Globus pallidus (tissue), 1 donor: ENCODE measurements around the gene OCLN.
"Not testable (repeated sequence)": the region's sequence is repeated elsewhere in the genome, so short reads cannot be mapped to it uniquely, and the experiment has no call there.

Experiments
- DNase-seq: peaks from one replicate; pipeline ENCODE4 v3.0.0-alpha.2; 2015; ENCODE audit warnings: low spot score

Gene OCLN, protein sequence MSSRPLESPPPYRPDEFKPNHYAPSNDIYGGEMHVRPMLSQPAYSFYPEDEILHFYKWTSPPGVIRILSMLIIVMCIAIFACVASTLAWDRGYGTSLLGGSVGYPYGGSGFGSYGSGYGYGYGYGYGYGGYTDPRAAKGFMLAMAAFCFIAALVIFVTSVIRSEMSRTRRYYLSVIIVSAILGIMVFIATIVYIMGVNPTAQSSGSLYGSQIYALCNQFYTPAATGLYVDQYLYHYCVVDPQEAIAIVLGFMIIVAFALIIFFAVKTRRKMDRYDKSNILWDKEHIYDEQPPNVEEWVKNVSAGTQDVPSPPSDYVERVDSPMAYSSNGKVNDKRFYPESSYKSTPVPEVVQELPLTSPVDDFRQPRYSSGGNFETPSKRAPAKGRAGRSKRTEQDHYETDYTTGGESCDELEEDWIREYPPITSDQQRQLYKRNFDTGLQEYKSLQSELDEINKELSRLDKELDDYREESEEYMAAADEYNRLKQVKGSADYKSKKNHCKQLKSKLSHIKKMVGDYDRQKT

DNA sequence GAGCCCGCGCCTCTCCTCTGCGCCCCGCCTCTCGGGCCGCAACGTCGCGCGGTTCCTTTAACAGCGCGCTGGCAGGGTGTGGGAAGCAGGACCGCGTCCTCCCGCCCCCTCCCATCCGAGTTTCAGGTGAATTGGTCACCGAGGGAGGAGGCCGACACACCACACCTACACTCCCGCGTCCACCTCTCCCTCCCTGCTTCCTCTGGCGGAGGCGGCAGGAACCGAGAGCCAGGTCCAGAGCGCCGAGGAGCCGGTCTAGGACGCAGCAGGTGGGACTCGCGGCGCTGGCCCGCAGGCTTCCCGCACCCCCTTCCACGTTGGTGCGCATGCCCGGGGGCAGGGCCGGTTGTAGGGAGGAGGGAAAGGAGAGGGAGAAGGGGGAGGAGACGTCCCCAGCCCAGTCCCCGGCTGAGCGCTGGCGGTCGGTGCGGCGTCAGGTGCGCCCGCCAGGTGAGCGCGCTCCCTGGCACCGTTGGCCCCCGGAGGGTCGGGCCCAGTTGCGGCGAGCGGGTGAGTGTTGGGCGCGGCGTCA is at the start of gene OCLN:
Gene OCLN, plus strand, starts transcription at position 400 of the 532 bp plus-strand sequence. CDS start 11,455 bp downstream, outside the sequence.
- DNase-seq, result no peak

DNA sequence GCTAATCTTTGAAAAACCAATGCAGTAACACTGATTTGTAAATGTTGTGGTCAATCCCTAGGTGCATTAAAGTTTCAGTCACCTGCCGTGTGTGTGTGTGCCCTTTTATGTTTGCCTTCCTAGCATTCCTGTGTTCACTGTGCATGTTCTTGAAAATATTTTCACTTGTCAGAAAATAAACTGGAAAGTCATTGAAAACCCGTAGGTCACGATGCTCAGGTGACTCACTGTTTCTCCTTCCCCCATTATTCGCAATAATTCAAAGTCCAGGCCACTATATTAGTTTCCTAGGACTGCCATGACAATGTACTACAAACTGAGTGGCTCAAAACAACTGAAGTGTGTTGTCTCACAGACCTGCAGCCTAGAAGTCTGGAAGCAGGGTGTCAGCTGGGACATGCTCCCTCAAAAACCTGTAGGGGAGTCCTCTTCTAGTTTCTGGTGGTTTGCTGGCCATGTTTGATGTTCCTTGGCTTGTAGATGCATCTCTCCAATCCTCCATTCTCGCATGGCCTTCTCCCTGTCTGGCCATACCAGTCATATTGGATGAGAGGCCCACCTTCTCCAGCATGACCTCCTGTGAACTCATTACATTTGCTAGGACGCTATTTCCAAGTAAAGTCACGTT is 48.3 kb upstream of the OCLN start:
- DNase-seq, result no peak

DNA sequence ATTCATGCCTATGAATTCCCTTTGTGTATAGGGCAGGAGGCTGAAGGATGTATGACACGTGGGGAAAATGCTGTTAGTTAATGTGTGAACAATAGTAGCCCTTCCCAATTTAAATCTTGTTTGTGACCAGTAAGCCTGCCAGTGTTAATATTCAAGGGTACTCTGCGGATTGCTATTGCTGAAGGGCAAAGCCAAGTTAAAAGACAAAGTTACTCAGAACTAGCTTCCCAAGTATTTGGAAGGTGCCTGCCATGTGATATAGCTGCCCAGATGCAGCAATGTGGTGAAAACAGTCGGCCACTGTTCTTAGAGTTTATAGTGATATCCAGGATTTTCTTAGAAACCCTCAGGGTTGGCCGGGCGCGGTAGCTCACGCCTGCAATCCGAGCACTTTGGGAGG is 43.1 kb upstream of the OCLN start:
- no peak for DNase-seq

DNA sequence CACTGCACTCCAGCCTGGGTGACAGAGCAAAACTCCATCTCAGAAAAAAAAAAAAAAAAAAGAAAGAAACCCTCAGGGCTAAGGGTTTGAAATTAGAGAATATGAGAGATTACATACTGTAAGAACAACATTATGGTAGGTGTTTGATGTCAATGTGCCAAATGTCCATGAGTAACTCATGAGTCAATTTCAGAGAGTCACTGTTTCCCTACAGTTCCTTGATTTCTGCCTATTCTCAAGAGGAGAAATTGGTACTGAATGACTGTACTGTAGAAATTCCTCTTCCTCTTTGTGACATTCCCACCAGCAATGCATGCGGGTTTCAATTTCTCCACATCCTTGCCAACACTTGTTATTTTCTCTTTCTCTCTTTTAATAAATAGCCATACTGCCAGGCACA is 42.5 kb upstream of the OCLN start:
- no peak for DNase-seq

DNA sequence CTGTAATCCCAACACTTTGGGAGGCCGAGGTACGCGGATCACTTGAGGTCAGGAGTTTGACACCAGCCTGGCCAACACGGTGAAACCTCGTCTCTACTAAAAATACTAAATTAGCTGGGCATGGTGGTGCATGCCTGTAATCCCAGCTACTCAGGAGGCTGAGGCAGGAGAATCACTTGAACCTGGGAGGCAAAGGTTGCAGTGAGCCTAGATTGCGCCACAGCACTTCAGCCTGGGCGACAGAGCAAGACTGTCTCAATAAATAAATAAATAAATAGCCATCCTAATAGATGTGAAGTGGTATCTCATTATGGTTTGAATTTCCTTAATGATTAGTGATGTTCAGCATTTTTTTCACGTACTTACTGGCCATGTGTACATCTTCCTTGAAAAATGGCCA is 42.1 kb upstream of the OCLN start:
- not testable (repeated sequence) for DNase-seq

DNA sequence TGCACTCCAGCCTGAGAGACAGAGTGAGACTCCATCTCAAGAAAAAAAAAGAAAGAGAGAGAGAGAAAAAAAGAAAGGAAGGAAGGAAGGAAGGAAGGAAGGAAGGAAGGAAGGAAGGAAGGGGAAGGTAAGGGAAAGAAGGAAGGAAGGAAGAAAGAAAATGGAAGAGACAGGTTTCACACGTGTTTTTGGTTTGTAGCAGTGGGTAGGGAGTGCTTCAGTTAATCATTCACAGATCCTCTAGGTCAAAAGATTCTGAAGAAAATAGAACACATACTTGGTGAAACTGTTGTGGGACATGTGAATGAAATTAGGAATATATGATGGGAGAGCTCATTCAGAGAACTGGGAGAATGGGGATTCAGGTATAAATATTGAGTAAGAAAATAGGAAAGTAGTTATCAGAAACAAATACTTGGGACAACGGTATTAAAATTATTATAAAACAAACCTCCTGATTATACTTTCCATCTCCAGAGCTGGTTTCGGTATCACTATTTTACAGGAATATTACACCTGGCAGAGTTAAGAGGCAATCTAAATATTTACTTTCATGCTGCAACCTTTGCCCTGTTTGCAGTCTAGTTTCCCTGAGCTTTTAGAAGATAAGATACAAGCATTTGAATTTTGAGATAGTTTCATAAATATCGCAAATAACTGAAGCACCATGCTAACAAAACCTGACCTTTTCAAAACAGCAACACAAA is 40.5 kb upstream of the OCLN start:
- DNase-seq, result no peak

DNA sequence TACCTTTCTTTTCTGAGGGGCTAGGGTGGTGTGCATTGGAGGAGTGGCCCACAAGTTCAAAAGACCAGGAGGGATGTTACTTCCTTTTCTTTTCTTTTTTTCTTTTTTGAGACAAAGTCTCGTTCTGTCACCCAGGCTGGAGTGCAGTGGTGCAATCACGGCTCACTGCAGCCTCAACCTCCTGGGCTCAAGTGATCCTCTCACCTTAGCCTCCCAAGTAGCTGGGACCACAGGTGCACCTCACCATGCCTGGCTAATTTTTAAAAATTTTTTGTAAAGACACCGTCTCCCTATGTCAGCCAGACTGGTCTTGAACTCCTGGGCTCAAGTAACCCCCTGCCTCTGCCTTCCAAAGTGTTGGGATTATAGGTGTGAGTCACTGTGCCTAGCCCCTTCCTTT is 39.1 kb upstream of the OCLN start:
- not testable (repeated sequence) for DNase-seq

DNA sequence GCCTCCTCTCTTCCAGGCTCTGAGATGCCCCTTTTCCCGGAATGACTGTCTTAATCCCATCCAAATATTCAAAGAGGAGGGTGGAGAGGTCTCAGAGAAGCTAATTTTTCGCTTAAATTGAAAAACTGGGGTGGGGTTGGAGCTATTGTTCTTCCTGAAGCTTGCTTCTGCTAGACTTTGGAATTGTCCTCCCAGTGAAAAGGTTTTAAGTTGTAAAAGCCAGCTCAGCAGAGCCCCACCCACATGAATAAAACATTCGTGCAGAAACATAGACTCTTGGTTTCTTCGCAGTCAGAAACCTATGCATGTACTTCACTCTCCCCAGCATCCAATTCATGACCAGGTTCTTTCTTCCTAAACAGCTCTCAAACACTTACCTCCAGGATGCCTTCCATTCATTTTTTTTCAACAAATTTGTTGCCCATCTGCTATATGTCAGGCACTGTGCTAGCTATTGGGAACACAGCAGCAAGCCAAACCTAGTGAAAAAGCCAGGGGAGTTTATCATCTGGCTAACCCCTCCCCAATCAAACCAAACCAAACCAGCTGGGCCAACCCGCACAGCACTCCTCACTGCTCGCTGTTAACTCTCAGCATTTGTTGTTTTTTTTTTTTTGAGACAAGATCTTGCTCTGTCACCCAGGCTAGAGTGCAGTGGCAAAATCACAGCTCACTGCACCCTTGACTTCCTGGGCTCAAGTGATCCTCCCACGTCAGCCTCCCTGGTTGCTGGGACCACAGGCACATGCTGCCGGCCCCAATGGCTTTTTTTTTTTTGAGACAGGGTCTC is 37.9 kb upstream of the OCLN start:
- DNase-seq, result no peak

DNA sequence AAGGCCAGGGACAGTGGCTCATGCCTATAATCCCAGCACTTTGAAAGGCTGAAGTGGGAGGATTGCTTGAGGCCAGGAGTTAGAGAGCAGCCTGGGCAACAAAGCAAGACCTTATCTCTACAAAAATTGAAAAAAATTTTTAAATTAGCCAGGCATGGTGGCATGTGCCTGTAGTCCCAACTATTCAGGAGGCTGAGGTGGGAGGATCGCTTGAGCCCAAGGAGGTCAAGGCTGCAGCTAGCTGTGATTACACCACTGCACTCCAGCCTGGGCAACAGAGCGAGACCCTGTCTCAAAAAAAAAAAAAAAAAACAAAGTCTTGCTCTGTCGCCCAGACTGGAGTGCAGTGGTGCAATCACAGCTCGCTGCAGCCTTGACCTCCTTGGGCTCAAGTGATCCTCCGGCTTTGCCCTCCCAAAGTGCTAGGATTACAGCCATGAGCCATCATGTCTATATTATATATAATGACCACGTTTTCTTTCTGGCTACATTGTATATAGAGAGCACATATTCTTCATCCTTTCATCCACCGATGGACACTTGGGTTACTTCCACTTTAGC is 37.1 kb upstream of the OCLN start:
- DNase-seq, result not testable (repeated sequence)

DNA sequence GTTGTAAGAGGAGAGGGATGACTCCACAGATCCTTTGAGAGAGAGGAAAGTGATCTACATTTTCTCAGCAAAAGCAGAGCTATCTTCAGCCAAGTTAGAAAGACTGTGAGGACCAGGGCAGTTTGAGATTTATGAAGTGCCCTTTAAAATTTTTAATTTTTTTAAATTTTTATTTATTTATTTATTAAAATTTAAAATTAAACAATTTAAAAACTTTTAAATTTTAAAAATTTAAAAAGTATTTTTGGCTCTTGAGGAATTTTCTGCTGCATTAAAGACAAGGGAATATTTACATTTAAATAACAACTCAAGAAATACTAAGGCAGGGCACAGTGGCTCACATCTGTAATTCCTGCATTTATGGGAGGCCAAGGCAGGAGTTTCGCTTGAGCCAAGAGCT is 30.4 kb upstream of the OCLN start:
- DNase-seq, result no peak

DNA sequence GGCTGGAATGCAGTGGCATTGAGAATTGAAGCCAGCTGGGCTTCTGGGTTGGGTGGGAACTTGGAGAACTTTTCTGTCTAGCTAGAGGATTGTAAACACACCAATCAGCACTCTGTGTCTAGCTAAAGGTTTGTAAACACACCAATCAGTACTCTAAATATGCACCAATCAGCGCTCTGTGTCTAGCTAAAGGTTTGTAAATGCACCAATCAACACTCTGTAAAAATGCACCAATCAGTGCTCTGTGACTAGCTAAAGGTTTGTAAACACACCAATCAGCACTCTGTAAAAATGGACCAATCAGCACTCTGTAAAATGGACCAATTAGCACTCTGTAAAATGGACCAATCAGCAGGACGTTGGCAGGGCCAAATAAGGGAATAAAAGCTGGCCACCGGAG is 26.2 kb upstream of the OCLN start:
- DNase-seq, result not testable (repeated sequence)

DNA sequence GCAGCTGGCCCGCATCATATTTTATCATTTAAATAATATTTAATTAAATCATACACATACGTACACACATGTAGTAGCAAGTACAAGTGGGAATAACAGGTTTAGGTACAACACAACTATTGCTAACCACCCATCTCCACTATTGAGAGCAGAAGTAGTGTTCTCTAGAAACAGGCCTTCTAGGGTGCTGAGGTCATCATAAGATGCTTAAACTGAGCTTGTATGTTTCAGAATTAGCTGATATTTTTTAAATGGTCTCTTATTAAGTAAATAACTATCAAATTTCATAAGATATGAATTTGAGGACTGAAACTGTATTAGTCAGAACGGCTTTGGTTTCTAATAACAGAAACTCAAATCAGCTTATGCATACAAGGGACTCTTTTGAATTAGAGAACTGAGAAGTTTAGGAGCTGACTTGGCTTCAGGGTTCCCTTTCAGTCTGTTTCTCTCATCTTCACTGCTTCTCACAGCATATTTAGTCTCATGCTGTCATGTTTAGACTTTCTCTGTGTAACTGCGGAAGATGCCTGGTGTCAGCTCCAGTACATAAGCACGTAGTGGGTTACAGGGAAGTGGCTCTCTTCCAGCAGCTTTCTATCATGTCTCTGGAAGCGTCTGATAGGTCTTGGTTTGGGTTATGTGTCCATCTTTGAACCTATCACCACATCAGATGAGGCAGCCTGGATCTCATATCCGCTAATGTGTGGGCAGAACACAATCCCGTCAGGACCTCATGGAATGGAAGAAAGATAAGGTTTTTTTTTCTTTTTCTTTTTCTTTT is 25.0 kb upstream of the OCLN start:
- DNase-seq, result no peak

DNA sequence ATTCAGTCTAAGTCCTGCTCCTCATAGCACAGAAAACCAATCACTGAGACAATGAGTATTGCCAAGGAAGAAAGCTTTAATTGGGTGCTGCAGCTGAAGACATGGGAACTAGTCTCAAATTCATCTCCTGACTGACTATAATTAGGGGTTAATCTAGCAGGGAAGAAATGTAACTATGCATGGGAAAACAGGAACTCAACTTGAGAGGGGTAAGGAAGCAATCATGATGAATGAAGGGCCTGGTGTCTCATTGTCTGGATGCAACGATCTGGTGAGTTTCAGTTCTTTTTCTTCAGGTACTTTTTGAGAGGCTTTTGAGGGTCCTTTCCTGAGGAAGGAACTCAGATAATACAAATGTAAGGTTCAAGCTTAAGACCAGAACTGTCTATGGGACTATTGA is 24.0 kb upstream of the OCLN start:
- DNase-seq, result no peak

DNA sequence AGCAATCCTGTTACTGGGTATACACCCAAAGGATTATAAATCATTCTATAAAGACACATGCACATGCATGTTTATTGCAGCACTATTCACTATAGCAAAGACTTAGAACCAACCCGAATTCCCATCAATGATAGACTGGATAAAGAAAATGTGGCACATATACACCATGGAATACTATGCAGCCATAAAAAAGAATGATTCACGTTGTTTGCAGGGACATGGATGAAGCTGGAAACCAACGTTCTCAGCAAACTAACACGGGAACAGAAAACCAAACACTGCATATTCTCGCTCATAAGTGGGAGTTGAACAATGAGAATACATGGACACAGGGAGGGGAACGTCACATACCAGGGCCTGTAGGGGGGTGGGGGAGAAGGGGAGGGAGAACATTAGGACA is 21.1 kb upstream of the OCLN start:
- not testable (repeated sequence) for DNase-seq

DNA sequence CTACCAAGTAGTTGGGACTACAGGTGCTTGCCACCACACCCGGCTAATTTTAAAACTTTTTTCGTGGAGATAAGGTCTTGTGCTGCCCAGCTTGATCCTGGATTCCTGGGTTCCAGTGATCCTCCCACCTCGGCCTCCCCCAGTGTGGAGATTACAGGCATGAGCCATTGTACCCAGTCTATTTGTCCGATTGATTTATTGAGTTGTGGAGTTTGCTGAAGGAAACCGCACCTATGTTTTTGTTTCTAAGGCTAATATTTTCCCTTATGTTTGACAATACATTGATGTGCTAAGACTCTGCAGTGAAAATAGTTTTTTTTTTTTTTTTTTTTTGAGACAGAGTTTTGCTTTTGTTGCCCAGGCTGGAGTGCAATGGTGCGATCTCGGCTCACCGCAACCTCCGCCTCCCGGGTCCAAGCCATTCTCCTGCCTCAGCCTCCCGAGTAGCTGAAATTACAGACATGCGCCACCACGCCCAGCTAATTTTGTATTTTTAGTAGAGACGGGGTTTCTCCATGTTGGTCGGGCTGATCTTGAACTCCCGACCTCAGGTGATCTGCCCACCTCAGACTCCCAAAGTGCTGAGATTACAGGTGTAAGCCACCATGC is 20.0 kb upstream of the OCLN start:
- not testable (repeated sequence) for DNase-seq

DNA sequence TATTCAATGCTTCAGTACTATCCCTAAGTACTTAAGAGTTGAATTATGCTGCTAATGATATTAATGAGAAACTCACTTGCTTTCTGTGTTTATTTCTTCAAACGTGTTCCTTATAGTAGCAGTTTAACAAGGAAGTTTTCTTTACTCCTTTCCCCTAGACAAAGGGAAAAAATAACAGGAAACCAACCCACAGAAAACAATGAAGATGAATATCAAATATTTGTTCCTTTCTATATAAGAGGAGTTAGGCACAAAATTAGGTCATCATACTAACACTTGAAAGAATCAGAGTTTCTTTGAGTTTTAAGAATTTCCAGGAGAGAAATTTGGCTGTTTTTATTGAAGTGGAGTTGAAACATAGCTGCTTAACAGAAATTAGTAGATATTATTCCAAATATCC is 15.4 kb upstream of the OCLN start:
- DNase-seq, result no peak

DNA sequence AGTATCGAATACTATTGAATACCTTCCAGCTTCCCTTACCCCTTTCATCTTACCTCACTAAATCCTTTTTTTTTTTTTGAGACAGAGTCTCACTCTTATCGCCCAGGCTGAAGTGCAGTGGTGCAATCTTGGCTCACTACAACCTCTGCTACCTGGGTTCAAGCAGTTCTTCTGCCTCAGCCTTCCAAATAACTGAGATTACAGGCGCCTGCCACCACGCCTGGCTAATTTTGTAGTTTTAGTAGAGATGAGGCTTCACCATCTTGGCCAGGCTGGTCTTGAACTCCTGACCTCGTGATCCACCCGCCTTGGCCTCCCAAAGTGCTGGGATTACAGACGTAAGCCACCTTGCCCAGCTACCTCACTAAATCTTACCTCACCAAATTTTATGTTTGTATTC is 14.3 kb upstream of the OCLN start:
- DNase-seq, result not testable (repeated sequence)

DNA sequence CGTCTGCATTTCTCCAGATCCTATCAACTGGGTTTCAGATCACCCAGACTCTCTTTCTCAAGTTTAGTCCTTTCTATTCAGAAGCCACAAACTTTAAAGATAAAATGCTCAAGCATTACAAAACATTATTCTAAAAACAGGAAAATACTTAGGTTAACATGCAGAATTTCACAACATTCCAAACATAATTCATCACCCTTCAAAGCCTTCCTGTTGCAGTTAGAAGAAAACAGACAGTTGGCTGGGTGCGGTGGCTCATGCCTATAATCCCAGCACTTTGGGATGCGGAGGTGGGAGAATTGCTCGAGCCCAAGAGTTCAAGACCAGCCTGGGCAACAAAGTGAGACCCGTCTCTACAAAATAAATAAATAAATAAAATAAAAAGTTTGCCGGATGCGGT is 7.7 kb upstream of the OCLN start:
- DNase-seq, result no peak

DNA sequence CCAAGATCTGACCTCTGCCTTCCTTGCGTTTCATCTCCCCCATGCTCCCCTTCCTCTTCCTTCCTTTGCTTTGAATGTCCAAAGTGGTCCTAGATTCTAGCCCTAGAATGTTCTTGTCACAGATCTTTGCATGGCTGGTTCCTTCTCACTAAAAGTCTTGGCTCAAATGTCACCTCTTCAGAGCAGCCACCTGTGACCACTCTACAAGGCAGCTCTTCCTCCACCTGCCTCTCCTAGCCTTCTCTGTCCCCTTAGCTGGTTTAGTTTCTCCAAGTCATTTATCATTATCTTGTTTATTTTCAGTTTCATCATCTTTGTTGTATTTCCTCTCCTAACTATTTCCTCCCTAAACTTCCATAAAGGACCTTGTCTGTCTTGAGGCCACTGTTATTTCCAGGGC is 7.1 kb upstream of the OCLN start:
- DNase-seq, result no peak

DNA sequence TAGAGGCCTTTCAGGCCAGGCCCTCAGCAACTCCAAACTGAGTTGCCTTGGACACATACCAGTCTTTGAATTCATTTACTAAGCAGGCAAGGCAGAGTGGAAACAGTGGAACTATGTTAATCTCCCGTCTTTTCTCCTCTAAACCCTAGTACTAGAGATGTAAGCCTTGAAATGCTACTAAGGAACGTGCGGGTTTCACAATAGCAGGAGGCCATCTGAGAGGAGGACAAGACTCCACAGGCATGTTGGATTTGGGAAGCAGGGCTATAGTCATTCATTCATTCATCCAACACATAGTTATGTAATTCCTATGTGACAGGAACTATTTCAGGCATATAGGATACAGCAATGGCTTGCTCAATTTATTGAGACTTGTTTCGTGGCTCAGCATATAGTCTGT is 3.3 kb upstream of the OCLN start:
- DNase-seq, result no peak
